HepG2 (cell line): ENCODE data around the gene FNDC3B. TPM values are rescaled to one million over a fixed set of nuclear protein-coding genes. Genes with fewer than 3 reads are reported as not detected.

ENCODE experiments used
- ARID5B ChIP-seq: IDR thresholded peaks from 2 replicates; pipeline ENCODE4 v1.4.0; 2020; ENCODE audit warnings: mild to moderate bottlenecking, missing genetic modification reagents
- FOXA1 ChIP-seq, 2 experiments: fragments of 450-650 bp in 1 of 2; sonication (generic) in 1 of 2; formaldehyde crosslinking in 1 of 2; IDR thresholded peaks; 2 replicates each; pipeline versions ENCODE4 v1.4.0 to v1.6.1; 2016 to 2020; ENCODE audit warnings: missing genetic modification reagents in 1 of 2
- MXD4 ChIP-seq: IDR thresholded peaks from 2 replicates; pipeline ENCODE4 v1.6.1; 2016; ENCODE audit warnings: mild to moderate bottlenecking, missing biosample characterization, missing genetic modification reagents
- PHF20 ChIP-seq: sonication (generic); formaldehyde crosslinking; IDR thresholded peaks from 2 replicates; pipeline ENCODE4 v1.5.0; 2020; ENCODE audit warnings: mild to moderate bottlenecking, missing genetic modification reagents
- ZBTB21 ChIP-seq: sonication (generic); formaldehyde crosslinking; IDR thresholded peaks from 2 replicates; pipeline ENCODE4 v1.4.0; 2020; ENCODE audit warnings: missing genetic modification reagents
- ZBTB25 ChIP-seq: IDR thresholded peaks from 2 replicates; pipeline ENCODE4 v1.6.1; 2018; ENCODE audit warnings: missing genetic modification reagents
- ZKSCAN1 ChIP-seq: fragments of 150-350 bp; IDR thresholded peaks from 2 replicates; pipeline ENCODE4 v1.6.1; 2014; ENCODE audit warnings: low read length
- ZNF30 ChIP-seq: sonication (generic); formaldehyde crosslinking; IDR thresholded peaks from 2 replicates; pipeline ENCODE4 v1.5.0; 2020; ENCODE audit warnings: mild to moderate bottlenecking, missing genetic modification reagents
- ZSCAN29 ChIP-seq: sonication (generic); formaldehyde crosslinking; conservative IDR thresholded peaks from 2 replicates; pipeline ENCODE4 v1.4.0; 2020; ENCODE audit warnings: mild to moderate bottlenecking, missing genetic modification reagents
- polyA plus RNA-seq, 8 experiments: library from polyadenylated mRNA; depleted of rRNA in 3 of 8; stranded (reverse) in 7 of 8; unstranded in 1 of 8; fragments of >200 nt; fragmentation: Illumina TruSeq in 4 of 8; extraction: Trizol in 4 of 8; gene quantifications; 2 replicates each; pipeline versions ENCODE4 v1.2.1 to v1.2.3, GENCODE V29; 2011 to 2016; ENCODE audit warnings: low read depth in 4 of 8, missing spikeins in 1 of 8, mixed read lengths in 1 of 8; ENCODE audit not compliant: insufficient read depth in 1 of 8
- total RNA-seq, 5 experiments: library from RNA; depleted of rRNA; stranded (reverse); fragments of >200 nt; fragmentation: Illumina TruSeq; extraction: Trizol; gene quantifications; 2 replicates each; pipeline ENCODE4 v1.2.3, GENCODE V29; 2016; ENCODE audit warnings: low read depth in 1 of 5
- TF ChIP-seq, protein P1 (sequence below): sonication (generic); formaldehyde crosslinking; IDR thresholded peaks from 2 replicates; pipeline ENCODE4 v1.5.0; 2020; ENCODE audit warnings: mild to moderate bottlenecking, missing genetic modification reagents, borderline replicate concordance
- TF ChIP-seq, protein P2 (sequence below): sonication (generic); formaldehyde crosslinking; IDR thresholded peaks from 2 replicates; pipeline ENCODE4 v1.5.0; 2020; ENCODE audit warnings: missing genetic modification reagents

The FNDC3B gene
- total and polyA plus RNA-seq, 2 of the 13 experiments (the other 11 are each of a cell fraction or from before 2014, with no cell fraction given), result 74.8 to 103 TPM

GRCh38 chr3:172142051-172142863 is 102.9 kb downstream of the FNDC3B start (continued):
- peak; percentile 23; the same call in 1 of the 2 replicates for TF ChIP-seq ARID5B (CRISPR knock-in tag)
- TF ChIP-seq FOXA1 (IDR thresholded peaks at IDR 0.05), result no peak
- no peak for TF ChIP-seq FOXA1 (CRISPR knock-in tag; IDR thresholded peaks at IDR 0.05)
- no peak for TF ChIP-seq ZSCAN29 (CRISPR knock-in tag)
- TF ChIP-seq, protein P1, sequence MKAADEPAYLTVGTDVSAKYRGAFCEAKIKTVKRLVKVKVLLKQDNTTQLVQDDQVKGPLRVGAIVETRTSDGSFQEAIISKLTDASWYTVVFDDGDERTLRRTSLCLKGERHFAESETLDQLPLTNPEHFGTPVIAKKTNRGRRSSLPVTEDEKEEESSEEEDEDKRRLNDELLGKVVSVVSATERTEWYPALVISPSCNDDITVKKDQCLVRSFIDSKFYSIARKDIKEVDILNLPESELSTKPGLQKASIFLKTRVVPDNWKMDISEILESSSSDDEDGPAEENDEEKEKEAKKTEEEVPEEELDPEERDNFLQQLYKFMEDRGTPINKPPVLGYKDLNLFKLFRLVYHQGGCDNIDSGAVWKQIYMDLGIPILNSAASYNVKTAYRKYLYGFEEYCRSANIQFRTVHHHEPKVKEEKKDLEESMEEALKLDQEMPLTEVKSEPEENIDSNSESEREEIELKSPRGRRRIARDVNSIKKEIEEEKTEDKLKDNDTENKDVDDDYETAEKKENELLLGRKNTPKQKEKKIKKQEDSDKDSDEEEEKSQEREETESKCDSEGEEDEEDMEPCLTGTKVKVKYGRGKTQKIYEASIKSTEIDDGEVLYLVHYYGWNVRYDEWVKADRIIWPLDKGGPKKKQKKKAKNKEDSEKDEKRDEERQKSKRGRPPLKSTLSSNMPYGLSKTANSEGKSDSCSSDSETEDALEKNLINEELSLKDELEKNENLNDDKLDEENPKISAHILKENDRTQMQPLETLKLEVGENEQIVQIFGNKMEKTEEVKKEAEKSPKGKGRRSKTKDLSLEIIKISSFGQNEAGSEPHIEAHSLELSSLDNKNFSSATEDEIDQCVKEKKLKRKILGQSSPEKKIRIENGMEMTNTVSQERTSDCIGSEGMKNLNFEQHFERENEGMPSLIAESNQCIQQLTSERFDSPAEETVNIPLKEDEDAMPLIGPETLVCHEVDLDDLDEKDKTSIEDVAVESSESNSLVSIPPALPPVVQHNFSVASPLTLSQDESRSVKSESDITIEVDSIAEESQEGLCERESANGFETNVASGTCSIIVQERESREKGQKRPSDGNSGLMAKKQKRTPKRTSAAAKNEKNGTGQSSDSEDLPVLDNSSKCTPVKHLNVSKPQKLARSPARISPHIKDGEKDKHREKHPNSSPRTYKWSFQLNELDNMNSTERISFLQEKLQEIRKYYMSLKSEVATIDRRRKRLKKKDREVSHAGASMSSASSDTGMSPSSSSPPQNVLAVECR, result no peak
- no peak for TF ChIP-seq ZBTB25 (CRISPR knock-in tag)
- TF ChIP-seq MXD4, result no peak
- TF ChIP-seq ZBTB21, result no peak
- no peak for TF ChIP-seq PHF20
- TF ChIP-seq ZNF30 (CRISPR knock-in tag), result no peak
- no peak for TF ChIP-seq ZKSCAN1
- TF ChIP-seq, protein P2, sequence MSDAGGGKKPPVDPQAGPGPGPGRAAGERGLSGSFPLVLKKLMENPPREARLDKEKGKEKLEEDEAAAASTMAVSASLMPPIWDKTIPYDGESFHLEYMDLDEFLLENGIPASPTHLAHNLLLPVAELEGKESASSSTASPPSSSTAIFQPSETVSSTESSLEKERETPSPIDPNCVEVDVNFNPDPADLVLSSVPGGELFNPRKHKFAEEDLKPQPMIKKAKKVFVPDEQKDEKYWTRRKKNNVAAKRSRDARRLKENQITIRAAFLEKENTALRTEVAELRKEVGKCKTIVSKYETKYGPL (CRISPR knock-in tag), result peak; percentile 50; the same call in 1 of the 2 replicates
- TF ChIP-seq, all 625 proteins: peak for 16
